Transverse colon (tissue), 3 donors: Measurements from ENCODE around the gene TNFRSF4.

Experiments
- CTCF ChIP-seq, 5 experiments: fragments of 200-600 bp in 3 of 5; fragments of 450-650 bp in 2 of 5; sonication (generic) in 3 of 5; IDR thresholded peaks; 1 replicate in 2 of 5; 2 replicates in 3 of 5; pipeline ENCODE4 v1.5.1; 2016 to 2017; ENCODE audit warnings: antibody characterized with exemption in 5 of 5, inconsistent platforms in 3 of 5, mild to moderate bottlenecking in 2 of 5, moderate library complexity in 1 of 5
- EP300 ChIP-seq: sonication (generic); formaldehyde crosslinking; IDR thresholded peaks from one replicate; pipeline ENCODE4 v1.6.1; 2017; ENCODE audit warnings: antibody characterized with exemption, low read depth
- POLR2A ChIP-seq: fragments of 450-650 bp; IDR thresholded peaks from one replicate; pipeline ENCODE4 v1.6.1; 2016; ENCODE audit warnings: antibody characterized with exemption, mild to moderate bottlenecking, moderate library complexity

- TF ChIP-seq CTCF (IDR thresholded peaks at IDR 0.05) (no peak), POLR2A (no peak), EP300 (no peak)
Observed at GRCh38 chr1:1206376-1206965, 7.5 kb downstream of the TNFRSF4 start, which contains the start of gene TNFRSF18.
